ENCODE results near the gene CDKAL1.

- TF ChIP-seq CTCF (IDR thresholded peaks at IDR 0.05) (no peak), POLR2A (IDR thresholded peaks at IDR 0.05) (no peak)
Observed at GRCh38 chr6:21074484-21074883, 540.2 kb downstream of the CDKAL1 start.
